CD14-positive monocyte (primary cell): ENCODE data around the gene BIRC5. TPM values are rescaled to one million over a fixed set of nuclear protein-coding genes. Genes with fewer than 3 reads are reported as not detected.

Experiments
- DNase-seq, 3 donors: peaks; one replicate each; pipeline ENCODE4 v3.0.0-alpha.2; 2011 to 2022
- H2AFZ ChIP-seq: 2 replicates; pipeline ENCODE4 v1.6.0; 2012; ENCODE audit warnings: mild to moderate bottlenecking, low read depth, low read length, inconsistent platforms; ENCODE audit not compliant: insufficient read depth, poor library complexity, severe bottlenecking
- H3K27ac ChIP-seq, 2 donors: 1 replicate in 1 of 2; 2 replicates in 1 of 2; pipeline ENCODE4 v1.5.1; 2012 to 2013; ENCODE audit warnings: low read length in 2 of 2, control low read depth in 1 of 2, inconsistent platforms in 1 of 2, low read depth in 1 of 2, mild to moderate bottlenecking in 1 of 2
- H3K27me3 ChIP-seq, 2 donors: one replicate each; pipeline versions ENCODE4 v1.6.0 to v1.6.1; 2011 to 2013; ENCODE audit warnings: low read length in 2 of 2; ENCODE audit not compliant: control insufficient read depth in 2 of 2, insufficient read depth in 2 of 2
- H3K36me3 ChIP-seq, 2 donors: replicated peaks in 1 of 2; 1 replicate in 1 of 2; 2 replicates in 1 of 2; pipeline versions ENCODE4 v1.5.1 to v1.6.1; 2012 to 2013; ENCODE audit warnings: low read length in 2 of 2, control low read depth in 1 of 2, inconsistent platforms in 1 of 2, mild to moderate bottlenecking in 1 of 2; ENCODE audit not compliant: insufficient read depth in 2 of 2, control insufficient read depth in 1 of 2
- H3K4me1 ChIP-seq, 2 donors: 1 replicate in 1 of 2; 2 replicates in 1 of 2; pipeline versions ENCODE4 v1.5.1 to v1.6.1; 2012 to 2013; ENCODE audit warnings: low read length in 2 of 2, control low read depth in 1 of 2, inconsistent platforms in 1 of 2, mild to moderate bottlenecking in 1 of 2, moderate library complexity in 1 of 2; ENCODE audit not compliant: insufficient read depth in 2 of 2, control insufficient read depth in 1 of 2
- H3K4me2 ChIP-seq: replicated peaks from 2 replicates; pipeline ENCODE3; 2012; ENCODE audit warnings: low read length, moderate library complexity, mild to moderate bottlenecking; ENCODE audit not compliant: poor library complexity, severe bottlenecking; ENCODE audit errors: extremely low read depth
- H3K4me3 ChIP-seq, 3 experiments: fragments of 200-600 bp in 1 of 3; sonication (generic) in 1 of 3; replicated peaks in 1 of 3; 1 replicate in 2 of 3; 2 replicates in 1 of 3; pipeline ENCODE4 v1.5.1; 2011 to 2013; ENCODE audit warnings: low read length in 3 of 3, mild to moderate bottlenecking in 3 of 3, control low read depth in 2 of 3, low read depth in 2 of 3, inconsistent platforms in 1 of 3, moderate library complexity in 1 of 3
- H3K79me2 ChIP-seq: 2 replicates; pipeline ENCODE4 v1.6.0; 2012; ENCODE audit warnings: mild to moderate bottlenecking, control low read depth, inconsistent platforms, low read length, moderate library complexity; ENCODE audit not compliant: insufficient read depth
- H3K9ac ChIP-seq: 2 replicates; pipeline ENCODE4 v1.6.0; 2017; ENCODE audit warnings: low read length, mild to moderate bottlenecking; ENCODE audit not compliant: insufficient read depth, poor library complexity, severe bottlenecking
- H3K9me3 ChIP-seq, 2 donors: replicated peaks in 1 of 2; 1 replicate in 1 of 2; 2 replicates in 1 of 2; pipeline versions ENCODE4 v1.5.1 to v1.6.1; 2012 to 2013; ENCODE audit warnings: low read length in 2 of 2, control low read depth in 1 of 2; ENCODE audit not compliant: control insufficient read depth in 1 of 2, insufficient read depth in 1 of 2
- H4K20me1 ChIP-seq: 2 replicates; pipeline ENCODE4 v1.6.0; 2012; ENCODE audit warnings: mild to moderate bottlenecking, low read length, control low read depth, moderate library complexity; ENCODE audit not compliant: insufficient read depth
- H3K27ac Mint-ChIP-seq, 7 donors: one replicate each; pipeline ENCODE4 v1.8.0; 2020; ENCODE audit warnings: mild to moderate bottlenecking in 7 of 7, mixed read lengths in 7 of 7, moderate library complexity in 6 of 7, inconsistent platforms in 2 of 7
- H3K27me3 Mint-ChIP-seq, 3 donors: one replicate each; pipeline ENCODE4 v1.8.0; 2021 to 2022; ENCODE audit warnings: low read depth in 3 of 3, mild to moderate bottlenecking in 3 of 3, mixed read lengths in 3 of 3, moderate library complexity in 3 of 3, inconsistent platforms in 1 of 3
- H3K36me3 Mint-ChIP-seq, 2 donors: one replicate each; pipeline ENCODE4 v1.8.0; 2020; ENCODE audit warnings: mixed read lengths in 2 of 2, inconsistent platforms in 1 of 2, mild to moderate bottlenecking in 1 of 2
- H3K4me1 Mint-ChIP-seq: one replicate; pipeline ENCODE4 v1.8.0; 2020; ENCODE audit warnings: mild to moderate bottlenecking, mixed read lengths
- H3K4me3 Mint-ChIP-seq, 2 donors: one replicate each; pipeline ENCODE4 v1.8.0; 2020; ENCODE audit warnings: mild to moderate bottlenecking in 2 of 2, mixed read lengths in 2 of 2, moderate library complexity in 1 of 2
- H3K9me3 Mint-ChIP-seq, 7 donors: one replicate each; pipeline ENCODE4 v1.8.0; 2020 to 2022; ENCODE audit warnings: mixed read lengths in 7 of 7, mild to moderate bottlenecking in 6 of 7, moderate library complexity in 6 of 7, inconsistent platforms in 2 of 7
- WGBS: methylation state at CpG from one replicate; pipeline ENCODE4 v1.1.5; 2013; ENCODE audit warnings: missing lambda C conversion rate; ENCODE audit not compliant: insufficient coverage; 5-methylcytosine and 5-hydroxymethylcytosine counted together
- intact Hi-C, 2 donors: fragments of 100-400 bp; cut with micrococcal nuclease; formaldehyde crosslinking; loops; one replicate each; pipeline versions ENCODE4 v1.15.0 to v1.15.1; 2023
- polyA plus RNA-seq, 3 donors: library from polyadenylated mRNA; depleted of rRNA in 1 of 3; unstranded in 2 of 3; stranded (reverse) in 1 of 3; fragments of 300-500 nt in 2 of 3; fragments of >200 nt in 1 of 3; fragmentation: Illumina TruSeq in 2 of 3; gene quantifications; 1 replicate in 2 of 3; 2 replicates in 1 of 3; pipeline ENCODE4 v1.2.3, GENCODE V29; 2012 to 2021
- TF ChIP-seq, protein P1 (sequence below): fragments of 200-600 bp; IDR thresholded peaks from one replicate; pipeline ENCODE4 v1.8.0; 2022; ENCODE audit warnings: antibody characterized with exemption, mild to moderate bottlenecking

BIRC5 gene
- polyA plus RNA-seq, 3 donors, result 0.20 TPM; not detected in 2

- peaks cover 0 to 4% (median 0%) of the 10 kb centered on the region in 7 donors for H3K9me3 Mint-ChIP-seq
- H3K4me1 Mint-ChIP-seq, result peaks cover 55% of the 10 kb centered on the region
- TF ChIP-seq, protein P1, sequence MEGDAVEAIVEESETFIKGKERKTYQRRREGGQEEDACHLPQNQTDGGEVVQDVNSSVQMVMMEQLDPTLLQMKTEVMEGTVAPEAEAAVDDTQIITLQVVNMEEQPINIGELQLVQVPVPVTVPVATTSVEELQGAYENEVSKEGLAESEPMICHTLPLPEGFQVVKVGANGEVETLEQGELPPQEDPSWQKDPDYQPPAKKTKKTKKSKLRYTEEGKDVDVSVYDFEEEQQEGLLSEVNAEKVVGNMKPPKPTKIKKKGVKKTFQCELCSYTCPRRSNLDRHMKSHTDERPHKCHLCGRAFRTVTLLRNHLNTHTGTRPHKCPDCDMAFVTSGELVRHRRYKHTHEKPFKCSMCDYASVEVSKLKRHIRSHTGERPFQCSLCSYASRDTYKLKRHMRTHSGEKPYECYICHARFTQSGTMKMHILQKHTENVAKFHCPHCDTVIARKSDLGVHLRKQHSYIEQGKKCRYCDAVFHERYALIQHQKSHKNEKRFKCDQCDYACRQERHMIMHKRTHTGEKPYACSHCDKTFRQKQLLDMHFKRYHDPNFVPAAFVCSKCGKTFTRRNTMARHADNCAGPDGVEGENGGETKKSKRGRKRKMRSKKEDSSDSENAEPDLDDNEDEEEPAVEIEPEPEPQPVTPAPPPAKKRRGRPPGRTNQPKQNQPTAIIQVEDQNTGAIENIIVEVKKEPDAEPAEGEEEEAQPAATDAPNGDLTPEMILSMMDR, result no peak
- Histone ChIP-seq H3K27me3 (peaks cover 0 to 10% of the 10 kb centered on the region in 2 donors), H3K4me2 (peak overlapping the region; percentile 19), H2AFZ (peak overlapping the region; percentile 50), H3K4me3 (no peak overlapping the region), H3K9ac (no peak overlapping the region), H3K36me3 (no peaks in the 10 kb centered on the region), H4K20me1 (no peaks in the 10 kb centered on the region), H3K79me2 (no peaks in the 10 kb centered on the region), H3K4me1 (peaks cover 58 to 66% of the 10 kb centered on the region in 2 donors), H3K27ac (no peak overlapping the region), H3K9me3 (no peaks in the 10 kb centered on the region)
- peak in 1 of 3 donors; percentile 27 for DNase-seq
- H3K27ac Mint-ChIP-seq, result peak overlapping the region in 4 of 7 donors; percentile 25 to 82 (median 42)
- no peaks in the 10 kb centered on the region for H3K36me3 Mint-ChIP-seq
- H3K4me3 Mint-ChIP-seq, result no peak overlapping the region
- intact Hi-C loops, result no loop called here
- 52% methylated on average over 11 of the region's 14 CpGs for WGBS
- H3K27me3 Mint-ChIP-seq, result peaks cover 5 to 10% (median 7%) of the 10 kb centered on the region in 3 donors
Measured at GRCh38 chr17:78255953-78256706, 42.1 kb downstream of the BIRC5 start.

DNA sequence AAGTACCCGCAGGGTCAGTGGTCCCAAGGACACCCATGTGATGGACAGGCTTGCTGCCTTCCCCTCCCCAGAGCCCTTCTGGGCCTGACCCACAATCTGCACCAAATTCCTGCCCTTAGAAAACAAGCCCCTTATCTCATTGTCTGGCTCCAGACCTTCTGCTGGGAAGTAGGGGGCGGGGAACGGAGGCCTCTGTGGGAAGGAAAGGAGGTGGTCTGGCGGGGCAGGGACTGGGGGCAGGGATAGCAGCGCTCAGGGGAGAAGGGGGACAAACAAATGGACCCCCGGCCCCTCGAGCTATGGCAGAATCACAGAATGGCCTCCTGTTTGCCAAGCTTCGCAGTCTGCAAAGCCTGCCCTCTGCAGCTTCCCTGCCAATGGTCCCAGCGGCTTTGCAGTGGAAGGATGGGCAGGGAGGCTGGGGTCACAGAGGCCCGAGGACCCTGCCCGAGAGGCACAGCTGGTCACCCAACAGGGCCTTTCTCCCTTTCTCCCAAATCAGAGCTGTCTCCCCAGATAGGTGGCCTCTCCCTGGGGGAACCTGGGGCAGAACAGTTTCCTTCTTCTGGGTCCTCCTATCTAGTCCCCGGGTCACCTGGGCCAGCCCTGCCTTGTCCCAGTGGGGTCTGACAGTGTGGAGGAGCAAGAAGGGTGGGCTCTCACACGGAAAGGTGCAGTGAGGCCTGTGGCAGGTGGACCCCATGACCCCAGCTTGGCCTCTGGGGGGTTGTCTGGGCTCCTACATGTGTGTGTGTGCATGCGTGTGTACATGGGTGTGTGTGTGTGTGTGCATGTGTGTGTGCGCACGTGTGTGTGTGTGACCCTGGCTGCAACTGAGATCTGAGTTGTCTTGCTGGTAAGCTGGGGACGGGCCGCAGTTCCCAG is 42.9 kb downstream of the BIRC5 start:
- Histone ChIP-seq H3K4me1 (peaks cover 56 to 60% of the 10 kb centered on the region in 2 donors), H3K27me3 (peaks cover 0 to 5% of the 10 kb centered on the region in 2 donors), H3K79me2 (no peaks in the 10 kb centered on the region), H4K20me1 (no peaks in the 10 kb centered on the region), H3K4me2 (peak overlapping the region; percentile 80), H3K36me3 (no peaks in the 10 kb centered on the region), H3K9ac (no peak overlapping the region), H3K9me3 (no peaks in the 10 kb centered on the region), H3K27ac (no peak overlapping the region), H3K4me3 (peak overlapping the region in 1 of 3 experiments; percentile 60), H2AFZ (no peak overlapping the region)
- TF ChIP-seq, protein P1, result no peak
- DNase-seq, result no peak
- H3K4me3 Mint-ChIP-seq, result no peak overlapping the region
- peaks cover 50% of the 10 kb centered on the region for H3K4me1 Mint-ChIP-seq
- intact Hi-C loops, result no loop called here
- H3K9me3 Mint-ChIP-seq, result peaks cover 0 to 4% (median 0%) of the 10 kb centered on the region in 7 donors
- peaks cover 3 to 9% (median 5%) of the 10 kb centered on the region in 3 donors for H3K27me3 Mint-ChIP-seq
- 65% methylated on average over 9 of the region's 18 CpGs for WGBS
- no peaks in the 10 kb centered on the region for H3K36me3 Mint-ChIP-seq
- peak overlapping the region in 2 of 7 donors; percentile 43 to 46 for H3K27ac Mint-ChIP-seq
